ENCODE results near the gene MRPL28.

Gene MRPL28

DNA sequence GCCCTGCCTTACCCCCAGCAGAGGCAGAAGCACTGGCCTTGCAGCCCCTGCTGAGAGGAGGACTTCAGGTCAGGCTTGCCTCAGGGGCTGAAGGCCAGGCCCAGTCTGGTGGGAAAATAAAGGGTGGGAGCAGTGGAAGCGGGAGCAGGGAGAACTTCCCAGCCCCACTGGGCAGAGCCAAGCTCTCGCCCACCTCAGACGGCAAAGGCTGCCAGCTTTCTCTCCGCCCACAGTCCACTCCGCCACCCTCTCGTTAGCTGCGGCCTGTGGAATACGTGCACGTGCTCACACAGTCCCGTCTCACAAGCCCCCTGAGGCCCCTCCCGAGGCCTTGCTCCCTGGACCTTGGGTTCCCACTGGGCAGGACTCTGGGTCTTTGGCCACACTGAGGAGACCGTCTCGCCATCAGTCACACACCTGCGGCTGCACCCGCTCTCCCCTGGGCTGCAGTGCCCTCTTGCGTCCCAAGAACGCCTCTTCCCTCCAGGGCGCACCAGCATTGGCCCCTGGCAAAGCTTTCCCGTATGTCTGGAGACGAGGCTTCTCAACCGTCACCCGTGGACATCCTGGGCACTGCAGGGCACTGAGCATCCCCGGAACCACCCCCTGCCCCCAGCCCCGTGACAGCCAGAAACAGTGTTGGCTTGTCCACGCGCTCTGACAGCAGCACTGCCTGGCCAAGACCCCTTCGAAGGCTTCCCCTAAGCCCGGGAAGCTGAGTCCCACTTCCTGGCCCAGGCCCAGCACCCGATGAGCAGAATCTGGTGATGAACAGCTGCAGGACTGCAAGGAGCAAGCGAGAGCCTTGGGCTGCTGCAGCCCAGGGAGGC, 8.3 kb downstream of the MRPL28 start:
- Histone ChIP-seq H3K4me2 (ENCODE audit: insufficient read depth, low read length) (peak overlapping the region; percentile 52), H4K20me1 (ENCODE audit: insufficient read depth, low read length) (peaks cover 11% of the 10 kb centered on the region; the same call in 1 of the 2 replicates), H3K27ac (ENCODE audit: low read length) (no peak overlapping the region), H3K36me3 (ENCODE audit: insufficient read depth, low read length) (peaks cover 8% of the 10 kb centered on the region), H3K27me3 (ENCODE audit: insufficient read depth, low read length, poor library complexity) (no peaks in the 10 kb centered on the region), H3K4me1 (ENCODE audit: insufficient read depth, low read length) (peaks cover 8% of the 10 kb centered on the region), H3K79me2 (ENCODE audit: insufficient read depth, low read length) (no peaks in the 10 kb centered on the region), H2AFZ (ENCODE audit: low read depth, low read length) (peak overlapping the region; percentile 8), H3K9me3 (ENCODE audit: insufficient read depth, low read length, severe bottlenecking) (no peaks in the 10 kb centered on the region), H3K9ac (ENCODE audit: low read depth, low read length) (0 out of 2 replicates have a peak overlapping the region, but pooled peaks have one; percentile 15), H3K4me3 (ENCODE audit: low read depth in 1 of 2, low read length in 2 of 2) (no peak overlapping the region)
- TF ChIP-seq, protein P1, sequence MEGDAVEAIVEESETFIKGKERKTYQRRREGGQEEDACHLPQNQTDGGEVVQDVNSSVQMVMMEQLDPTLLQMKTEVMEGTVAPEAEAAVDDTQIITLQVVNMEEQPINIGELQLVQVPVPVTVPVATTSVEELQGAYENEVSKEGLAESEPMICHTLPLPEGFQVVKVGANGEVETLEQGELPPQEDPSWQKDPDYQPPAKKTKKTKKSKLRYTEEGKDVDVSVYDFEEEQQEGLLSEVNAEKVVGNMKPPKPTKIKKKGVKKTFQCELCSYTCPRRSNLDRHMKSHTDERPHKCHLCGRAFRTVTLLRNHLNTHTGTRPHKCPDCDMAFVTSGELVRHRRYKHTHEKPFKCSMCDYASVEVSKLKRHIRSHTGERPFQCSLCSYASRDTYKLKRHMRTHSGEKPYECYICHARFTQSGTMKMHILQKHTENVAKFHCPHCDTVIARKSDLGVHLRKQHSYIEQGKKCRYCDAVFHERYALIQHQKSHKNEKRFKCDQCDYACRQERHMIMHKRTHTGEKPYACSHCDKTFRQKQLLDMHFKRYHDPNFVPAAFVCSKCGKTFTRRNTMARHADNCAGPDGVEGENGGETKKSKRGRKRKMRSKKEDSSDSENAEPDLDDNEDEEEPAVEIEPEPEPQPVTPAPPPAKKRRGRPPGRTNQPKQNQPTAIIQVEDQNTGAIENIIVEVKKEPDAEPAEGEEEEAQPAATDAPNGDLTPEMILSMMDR (IDR thresholded peaks at IDR 0.05; ENCODE audit: borderline replicate concordance, extremely low read depth, low read length, poor library complexity, severe bottlenecking) = peak; percentile 87
- no peak for TF ChIP-seq EZH2 (IDR thresholded peaks at IDR 0.05; ENCODE audit: borderline replicate concordance, low read depth, low read length, severe bottlenecking)
- ATAC-seq (ENCODE audit: insufficient read depth, low read depth) (peak; percentile 89), DNase-seq (peak; percentile 71)

DNA sequence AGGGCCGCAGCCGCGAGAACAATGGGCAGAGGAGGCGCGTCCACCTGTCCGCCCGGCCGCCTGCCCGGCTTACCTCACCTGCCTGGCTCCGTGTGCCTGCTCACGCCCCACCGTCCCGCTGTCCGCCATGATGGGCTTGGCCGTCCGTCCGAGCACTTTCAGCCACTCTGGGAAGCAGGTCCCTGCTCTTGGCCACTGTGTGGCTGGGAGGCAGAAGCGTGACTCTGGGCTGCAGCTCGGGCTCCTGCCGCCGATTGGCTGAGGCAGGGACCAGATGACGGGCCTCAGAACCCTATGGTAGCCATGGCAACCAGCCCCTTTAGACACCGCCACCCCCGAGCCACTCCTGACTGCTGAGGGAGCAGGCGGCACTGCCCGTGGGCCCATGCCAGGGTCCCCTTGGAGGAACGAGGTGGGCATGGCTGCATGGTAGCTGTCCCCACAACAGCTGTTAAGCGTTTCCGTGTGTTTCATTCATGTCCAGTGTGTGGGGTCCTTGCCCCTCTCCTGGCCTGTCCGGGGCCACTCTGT, 8.9 kb downstream of the MRPL28 start:
- 0 out of 2 replicates have a peak, but pooled peaks cover 5% of the 10 kb centered on the region for H4K20me1 ChIP-seq (ENCODE audit: insufficient read depth, low read length)
- ATAC-seq (ENCODE audit: insufficient read depth, low read depth) = no peak
- TF ChIP-seq, protein P1 (IDR thresholded peaks at IDR 0.05; ENCODE audit: borderline replicate concordance, extremely low read depth, low read length, poor library complexity, severe bottlenecking) = no peak
- no peak for TF ChIP-seq EZH2 (IDR thresholded peaks at IDR 0.05; ENCODE audit: borderline replicate concordance, low read depth, low read length, severe bottlenecking)
- H3K4me1 ChIP-seq (ENCODE audit: insufficient read depth, low read length) = peaks cover 8% of the 10 kb centered on the region
- no peaks in the 10 kb centered on the region for H3K27me3 ChIP-seq (ENCODE audit: insufficient read depth, low read length, poor library complexity)
- no peak overlapping the region for H3K9ac ChIP-seq (ENCODE audit: low read depth, low read length)
- no peak overlapping the region for H3K27ac ChIP-seq (ENCODE audit: low read length)
- DNase-seq = no peak
- H3K36me3 ChIP-seq (ENCODE audit: insufficient read depth, low read length) = peaks cover 1% of the 10 kb centered on the region
- H3K9me3 ChIP-seq (ENCODE audit: insufficient read depth, low read length, severe bottlenecking) = no peaks in the 10 kb centered on the region
- H3K79me2 ChIP-seq (ENCODE audit: insufficient read depth, low read length) = no peaks in the 10 kb centered on the region
- H3K4me2 ChIP-seq (ENCODE audit: insufficient read depth, low read length) = no peak overlapping the region
- no peak overlapping the region for H2AFZ ChIP-seq (ENCODE audit: low read depth, low read length)
- H3K4me3 ChIP-seq (ENCODE audit: low read depth in 1 of 2, low read length in 2 of 2) = no peak overlapping the region

GRCh38 chr16:360698-361336, 9.5 kb downstream of the MRPL28 start:
- H3K9ac ChIP-seq (ENCODE audit: low read depth, low read length) = no peak overlapping the region
- no peak overlapping the region for H3K27ac ChIP-seq (ENCODE audit: low read length)
- TF ChIP-seq, protein P1 (IDR thresholded peaks at IDR 0.05; ENCODE audit: borderline replicate concordance, extremely low read depth, low read length, poor library complexity, severe bottlenecking) = no peak
- no peak for TF ChIP-seq EZH2 (IDR thresholded peaks at IDR 0.05; ENCODE audit: borderline replicate concordance, low read depth, low read length, severe bottlenecking)
- 0 out of 2 replicates have a peak, but pooled peaks cover 4% of the 10 kb centered on the region for H4K20me1 ChIP-seq (ENCODE audit: insufficient read depth, low read length)
- DNase-seq (no peak), ATAC-seq (ENCODE audit: insufficient read depth, low read depth) (no peak)
- H3K9me3 ChIP-seq (ENCODE audit: insufficient read depth, low read length, severe bottlenecking) = no peaks in the 10 kb centered on the region
- H3K4me2 ChIP-seq (ENCODE audit: insufficient read depth, low read length) = no peak overlapping the region
- H2AFZ ChIP-seq (ENCODE audit: low read depth, low read length) = no peak overlapping the region
- no peaks in the 10 kb centered on the region for H3K36me3 ChIP-seq (ENCODE audit: insufficient read depth, low read length)
- H3K79me2 ChIP-seq (ENCODE audit: insufficient read depth, low read length) = no peaks in the 10 kb centered on the region
- H3K4me3 ChIP-seq (ENCODE audit: low read depth in 1 of 2, low read length in 2 of 2) = no peak overlapping the region
- H3K4me1 ChIP-seq (ENCODE audit: insufficient read depth, low read length) = peaks cover 8% of the 10 kb centered on the region
- H3K27me3 ChIP-seq (ENCODE audit: insufficient read depth, low read length, poor library complexity) = no peaks in the 10 kb centered on the region

All from DND-41 (cell line).